NCI-H128 (cell line): ENCODE data around the gene OR4C45.
"Not testable (repeated sequence)": the region's sequence is repeated elsewhere in the genome, so short reads cannot be mapped to it uniquely, and the experiment has no call there.

ENCODE experiments used
- DNase-seq: peaks from one replicate; lab custom pipeline; 2025; ENCODE audit not compliant: unreplicated experiment; lab: John Stamatoyannopoulos, UW

Gene OR4C45

GRCh38 chr11:50032574-50032973 is at the start of gene OR4C45:
OR4C45 (plus strand) TSS chr11:50032874.
- no peak for DNase-seq

DNA sequence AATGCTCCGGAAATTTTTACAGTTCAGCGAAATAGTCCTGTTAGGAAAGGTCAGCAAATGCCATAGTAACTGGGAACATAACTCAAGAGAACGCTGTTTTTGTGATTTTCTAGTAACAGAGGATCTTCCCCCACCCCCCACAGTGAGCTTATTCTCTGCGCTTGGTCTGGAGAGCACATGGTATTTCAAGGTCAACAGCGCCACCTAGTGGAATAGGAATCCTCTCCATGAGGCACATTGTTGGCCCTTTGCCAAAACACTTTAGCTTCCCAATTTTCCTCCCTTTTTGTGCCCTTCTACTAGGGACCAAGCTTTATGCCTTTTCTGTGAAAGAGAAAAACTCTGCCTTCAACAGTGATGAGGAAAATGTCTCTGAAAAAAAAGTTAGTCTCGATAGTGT is 37.1 kb upstream of the OR4C45 start:
- DNase-seq: peak; percentile 18

- DNase-seq: no peak
These were observed 2.5 kb upstream of the OR4C45 start for GRCh38 chr11:50030193-50030592.

DNA sequence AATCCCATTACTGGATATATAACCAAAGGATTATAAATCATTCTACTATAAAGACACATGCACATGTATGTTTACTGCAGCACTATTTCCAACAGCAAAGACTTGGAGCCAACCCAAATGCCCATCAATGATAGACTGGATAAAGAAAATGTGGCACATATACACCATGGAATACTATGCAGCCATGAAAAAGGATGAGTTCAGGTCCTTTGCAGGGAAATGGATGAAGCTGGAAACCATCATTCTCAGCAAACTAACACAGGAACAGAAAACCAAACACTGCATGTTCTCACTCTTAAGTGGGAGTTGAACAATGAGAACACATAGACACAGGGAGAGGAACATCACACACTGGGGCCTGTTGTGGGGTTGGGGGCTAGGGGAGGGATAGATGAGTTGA is 3.6 kb downstream of the OR4C45 start:
- DNase-seq: not testable (repeated sequence)

- no peak for DNase-seq
These were observed 4.6 kb downstream of the OR4C45 start for GRCh38 chr11:50037251-50037650.

DNA sequence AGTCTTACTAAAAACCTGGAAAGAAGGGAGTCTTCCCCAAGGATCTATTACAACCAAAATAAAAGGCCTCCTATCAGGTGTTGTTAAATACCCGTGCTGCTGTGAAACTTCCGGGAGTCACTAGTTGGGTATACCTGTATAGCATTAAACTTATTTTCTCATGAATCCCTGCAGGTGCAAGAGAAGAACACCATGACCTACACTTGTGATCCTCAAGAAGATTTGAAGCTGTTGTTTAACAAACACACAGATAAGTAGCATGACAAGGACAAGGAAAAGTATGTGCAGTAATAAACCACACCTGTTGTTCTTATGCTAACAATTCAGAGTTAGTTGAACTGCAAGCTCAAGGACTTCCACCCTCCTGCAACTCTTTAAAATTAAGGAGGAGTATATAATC is 12.0 kb downstream of the OR4C45 start:
- no peak for DNase-seq

- DNase-seq: not testable (repeated sequence)
These were observed 30.4 kb downstream of the OR4C45 start for GRCh38 chr11:50063056-50063455.

- no peak for DNase-seq
These were observed 37.7 kb downstream of the OR4C45 start for GRCh38 chr11:50070389-50070788.

GRCh38 chr11:50071584-50072225 is 39.0 kb downstream of the OR4C45 start:
- DNase-seq: no peak

DNA sequence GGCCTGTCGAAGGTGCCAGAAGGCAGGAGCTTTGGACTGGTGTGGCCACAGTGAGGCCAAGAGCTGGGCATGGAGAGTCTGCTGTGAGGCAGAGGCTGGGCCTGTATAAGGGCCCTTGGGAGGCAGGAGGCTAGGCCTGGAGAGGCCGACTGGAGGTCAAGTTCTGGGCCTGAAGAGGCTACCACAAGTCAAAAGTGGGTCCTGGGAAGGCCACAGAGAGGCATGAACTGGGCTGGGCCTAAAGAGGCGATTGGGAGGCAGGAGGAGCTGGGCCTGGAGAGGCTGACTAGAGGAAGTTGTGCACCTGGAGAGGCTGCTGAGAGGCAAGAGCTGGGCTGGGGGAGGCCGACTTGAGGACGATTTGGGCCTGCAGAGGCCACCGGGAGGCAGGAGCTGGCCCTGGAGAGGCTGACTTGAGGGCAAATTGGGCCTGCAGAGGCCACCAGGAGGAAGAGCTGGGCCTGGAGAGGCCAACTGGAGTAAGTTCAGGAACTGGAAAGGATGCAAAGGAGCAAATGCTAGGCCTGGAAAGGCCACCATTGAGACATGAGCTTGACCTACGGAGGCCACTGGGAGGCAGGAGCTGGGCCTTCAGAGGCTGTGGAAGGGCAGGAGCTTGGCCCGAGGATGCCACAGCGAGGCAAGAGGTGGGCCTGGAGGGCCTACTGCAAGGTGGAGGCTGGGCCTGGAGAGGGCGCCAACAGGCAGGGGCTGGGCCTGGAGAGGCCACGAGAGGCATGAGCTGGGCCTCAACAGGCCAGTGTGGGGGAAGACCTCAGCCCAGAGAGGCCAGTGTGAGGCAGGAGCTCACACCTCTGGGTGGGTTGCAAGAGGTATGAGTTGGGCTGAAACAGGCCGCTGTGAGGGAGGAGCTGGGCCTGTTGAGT is 39.8 kb downstream of the OR4C45 start:
- no peak for DNase-seq

- no peak for DNase-seq
These were observed 40.7 kb downstream of the OR4C45 start for GRCh38 chr11:50073113-50074105.

DNA sequence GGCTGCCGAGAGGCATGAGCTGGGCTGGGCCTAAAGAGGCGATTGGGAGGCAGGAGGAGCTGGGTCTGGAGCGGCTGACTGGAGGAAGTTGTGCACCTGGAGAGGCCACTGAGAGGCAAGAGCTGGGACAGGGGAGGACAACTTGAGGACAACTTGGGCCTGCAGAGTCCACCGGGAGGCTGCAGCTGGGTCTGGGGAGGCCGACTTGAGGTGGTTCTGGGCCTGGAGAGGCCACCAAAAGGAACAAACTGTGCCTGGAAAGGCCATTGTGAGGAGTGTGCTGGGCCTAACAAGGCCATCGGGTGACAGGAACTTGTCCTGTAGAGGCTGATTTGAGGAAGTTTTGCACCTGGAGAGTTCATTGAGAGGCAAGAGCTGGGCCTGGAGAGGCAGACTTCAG is 41.5 kb downstream of the OR4C45 start:
- no peak for DNase-seq

- no peak for DNase-seq
These were observed 43.2 kb downstream of the OR4C45 start for GRCh38 chr11:50075856-50076255.

GRCh38 chr11:50077526-50077925 is 44.9 kb downstream of the OR4C45 start:
- no peak for DNase-seq

GRCh38 chr11:50078001-50078400 is 45.3 kb downstream of the OR4C45 start:
- no peak for DNase-seq

GRCh38 chr11:50078946-50079345 is 46.3 kb downstream of the OR4C45 start:
- DNase-seq: not testable (repeated sequence)

DNA sequence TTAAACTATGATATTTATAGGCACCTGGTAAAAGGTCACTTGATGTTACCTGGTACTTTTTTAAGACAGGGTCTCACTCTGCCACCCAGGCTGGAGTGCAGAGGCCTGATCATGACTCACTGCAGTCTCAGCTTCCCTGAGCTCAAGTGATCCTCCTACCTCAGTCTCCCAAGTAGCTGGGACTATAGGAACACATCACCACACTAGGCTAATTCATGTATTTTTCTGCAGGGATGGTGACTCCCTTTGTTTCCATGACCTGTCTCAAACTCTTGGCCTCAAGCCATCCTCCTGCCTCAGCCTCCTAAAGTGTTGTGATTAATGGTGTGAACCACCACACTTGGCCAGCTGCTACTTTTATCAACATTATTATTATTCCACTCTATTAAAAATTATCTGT is 47.6 kb downstream of the OR4C45 start:
- no peak for DNase-seq
